Transverse colon (tissue), 4 donors: ENCODE results near the gene PIAS4. TPM values are rescaled to one million over a fixed set of nuclear protein-coding genes. Genes with fewer than 3 reads are reported as not detected.

ENCODE experiments used
- DNase-seq: peaks from one replicate; pipeline ENCODE4 v3.0.0-alpha.2; 2019
- H3K27ac ChIP-seq, 4 donors: fragments of 200-600 bp; sonication (generic); 2 replicates each; pipeline ENCODE4 v1.5.1; 2016 to 2018; ENCODE audit warnings: inconsistent platforms in 4 of 4
- H3K27me3 ChIP-seq: fragments of 200-600 bp; sonication (generic); 2 replicates; pipeline ENCODE4 v1.5.1; 2017; ENCODE audit warnings: inconsistent platforms
- H3K36me3 ChIP-seq, 4 donors: fragments of 200-600 bp; sonication (generic); 2 replicates each; pipeline ENCODE4 v1.5.1; 2017 to 2019; ENCODE audit warnings: inconsistent platforms in 4 of 4
- H3K4me1 ChIP-seq, 4 donors: fragments of 200-600 bp; sonication (generic); 2 replicates each; pipeline ENCODE4 v1.5.1; 2017 to 2020; ENCODE audit warnings: inconsistent platforms in 4 of 4
- H3K4me3 ChIP-seq, 4 donors: fragments of 200-600 bp; sonication (generic); 1 replicate in 1 of 4; 2 replicates in 3 of 4; pipeline versions ENCODE4 v1.5.1 to v1.6.1; 2017 to 2019; ENCODE audit warnings: inconsistent platforms in 4 of 4
- H3K9me3 ChIP-seq, 2 donors: fragments of 200-600 bp; sonication (generic); 2 replicates each; pipeline ENCODE4 v1.5.1; 2017 to 2019; ENCODE audit warnings: inconsistent platforms in 2 of 2
- CTCF ChIP-seq, 5 experiments: fragments of 200-600 bp in 3 of 5; fragments of 450-650 bp in 2 of 5; sonication (generic) in 3 of 5; IDR thresholded peaks; 1 replicate in 2 of 5; 2 replicates in 3 of 5; pipeline ENCODE4 v1.5.1; 2016 to 2017; ENCODE audit warnings: antibody characterized with exemption in 5 of 5, inconsistent platforms in 3 of 5, mild to moderate bottlenecking in 2 of 5, moderate library complexity in 1 of 5
- EP300 ChIP-seq: sonication (generic); formaldehyde crosslinking; IDR thresholded peaks from one replicate; pipeline ENCODE4 v1.6.1; 2017; ENCODE audit warnings: antibody characterized with exemption, low read depth
- POLR2A ChIP-seq: fragments of 450-650 bp; IDR thresholded peaks from one replicate; pipeline ENCODE4 v1.6.1; 2016; ENCODE audit warnings: antibody characterized with exemption, mild to moderate bottlenecking, moderate library complexity
- POLR2AphosphoS5 ChIP-seq, 3 donors: sonication (generic); formaldehyde crosslinking; IDR thresholded peaks; one replicate each; pipeline ENCODE4 v1.6.1; 2016; ENCODE audit warnings: antibody characterized with exemption in 3 of 3
- WGBS, 2 donors: methylation state at CpG; one replicate each; pipeline ENCODE4 v1.1.5; 2018; ENCODE audit warnings: low coverage in 1 of 2; 5-methylcytosine and 5-hydroxymethylcytosine counted together
- in situ Hi-C, 4 donors: fragments of 200-750 bp; cut with MboI; loops; one replicate each; pipeline versions ENCODE4 v1.15.0 to v1.15.1; 2017; ENCODE audit warnings: low sequenced_read_pairs in 3 of 4, low pct_ligation_motif_present in 1 of 4, low pct_unique_long_range_greater_than_20kb in 1 of 4
- intact Hi-C: fragments of 100-400 bp; cut with DNase I; formaldehyde crosslinking; loops from one replicate; pipeline ENCODE4 v1.15.1; 2023; ENCODE audit warnings: low total_unique reads
- total RNA-seq, 4 donors: library from RNA; depleted of rRNA; stranded (reverse); fragments of >200 nt; gene quantifications; one replicate each; pipeline ENCODE4 v1.1.0, GENCODE V29; 2016

PIAS4 gene
- total RNA-seq, 4 donors from 2014 or later = 15.5 to 110 (median 23.0) TPM

DNA sequence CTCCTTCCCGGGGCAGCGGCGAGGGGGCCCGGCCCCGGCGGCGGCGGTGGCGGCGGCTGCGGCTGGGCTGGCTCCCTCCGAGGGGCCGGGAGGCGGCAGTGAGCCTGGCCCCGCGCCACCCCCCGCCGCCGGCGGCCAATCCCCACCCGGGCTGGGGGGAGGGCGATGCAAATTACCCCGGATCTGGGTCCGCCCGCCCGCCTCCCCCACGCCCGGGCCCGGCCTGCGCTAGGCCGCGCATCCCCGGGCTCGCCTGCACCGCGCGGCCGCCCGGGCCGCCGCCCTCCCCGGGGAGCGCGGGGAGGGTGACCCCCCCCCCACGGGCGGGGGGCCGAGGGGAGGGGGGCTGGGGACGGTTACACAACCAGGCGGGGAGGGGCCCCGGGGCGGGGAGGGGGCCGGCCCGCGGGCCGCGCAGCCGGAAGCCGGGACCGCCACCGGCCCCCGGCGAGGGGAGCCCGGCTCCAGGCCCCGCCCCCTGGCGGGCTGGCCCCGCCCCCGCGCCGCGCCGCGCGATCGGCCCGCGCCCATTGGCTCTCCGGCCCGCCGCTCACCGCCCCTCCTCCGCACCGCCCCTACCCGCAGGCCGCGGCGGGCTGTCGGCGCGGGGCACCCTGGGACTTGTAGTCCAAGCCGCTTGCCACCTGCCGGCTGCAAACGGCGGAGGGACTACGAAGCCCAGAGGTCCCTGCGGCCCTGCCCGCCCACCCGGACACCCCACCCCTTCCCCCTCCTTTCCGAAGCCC lies 58.1 kb downstream of the PIAS4 start:
- no peaks in the 10 kb centered on the region for H3K9me3 ChIP-seq
- H3K36me3 ChIP-seq = no peaks in the 10 kb centered on the region
- TF ChIP-seq POLR2AphosphoS5 (IDR thresholded peaks at IDR 0.05) (peak in 2 of 3 donors; percentile 23 to 33), CTCF (IDR thresholded peaks at IDR 0.05) (no peak), EP300 (no peak), POLR2A (no peak)
- DNase-seq = peak; percentile 98
- peak overlapping the region in 3 of 4 donors; percentile 98 to 100 (median 99) for H3K4me3 ChIP-seq
- intact Hi-C loops (loop anchor here (5.0 kb wide), 1 partner anchor 78 kb away; the partner anchor contains the start of gene EEF2), in situ Hi-C loops (no loop called here)
- peaks cover 35 to 54% (median 47%) of the 10 kb centered on the region in 4 donors for H3K4me1 ChIP-seq
- peak overlapping the region; percentile 98 to 100 (median 100) for H3K27ac ChIP-seq
- WGBS, 2 donors = 1% methylated on average over 22 of the region's 98 CpGs; no CpG with 5 or more reads in 1 of the 2 donors
- H3K27me3 ChIP-seq = no peaks in the 10 kb centered on the region

DNA sequence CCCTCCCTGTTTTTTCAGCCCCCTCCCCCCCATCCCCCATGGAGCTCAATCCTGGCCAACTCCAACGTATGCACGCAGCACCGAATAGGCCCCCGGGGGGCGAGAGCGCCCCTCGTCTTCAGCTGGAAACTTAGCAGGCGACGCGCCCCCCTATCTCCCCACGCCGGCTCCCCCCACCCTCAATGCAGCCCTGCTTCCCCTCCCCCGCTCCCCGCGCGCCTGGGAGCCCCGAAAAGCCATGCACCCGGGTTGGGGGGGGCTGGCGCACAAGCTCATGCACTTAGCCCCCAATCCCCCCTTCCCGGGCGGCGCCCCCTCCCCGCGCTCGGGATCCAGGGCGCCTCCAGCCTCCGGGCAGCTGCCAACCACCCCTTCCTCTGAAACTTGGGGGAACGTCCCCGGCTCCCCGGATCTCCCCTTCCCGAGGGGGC lies 58.7 kb downstream of the PIAS4 start:
- H3K27me3 ChIP-seq = no peaks in the 10 kb centered on the region
- TF ChIP-seq CTCF (IDR thresholded peaks at IDR 0.05) (no peak), POLR2AphosphoS5 (IDR thresholded peaks at IDR 0.05) (no peak), POLR2A (no peak), EP300 (no peak)
- intact Hi-C loops = loop anchor here (5.0 kb wide), 1 partner anchor 79 kb away; the partner anchor contains the start of gene EEF2

DNA sequence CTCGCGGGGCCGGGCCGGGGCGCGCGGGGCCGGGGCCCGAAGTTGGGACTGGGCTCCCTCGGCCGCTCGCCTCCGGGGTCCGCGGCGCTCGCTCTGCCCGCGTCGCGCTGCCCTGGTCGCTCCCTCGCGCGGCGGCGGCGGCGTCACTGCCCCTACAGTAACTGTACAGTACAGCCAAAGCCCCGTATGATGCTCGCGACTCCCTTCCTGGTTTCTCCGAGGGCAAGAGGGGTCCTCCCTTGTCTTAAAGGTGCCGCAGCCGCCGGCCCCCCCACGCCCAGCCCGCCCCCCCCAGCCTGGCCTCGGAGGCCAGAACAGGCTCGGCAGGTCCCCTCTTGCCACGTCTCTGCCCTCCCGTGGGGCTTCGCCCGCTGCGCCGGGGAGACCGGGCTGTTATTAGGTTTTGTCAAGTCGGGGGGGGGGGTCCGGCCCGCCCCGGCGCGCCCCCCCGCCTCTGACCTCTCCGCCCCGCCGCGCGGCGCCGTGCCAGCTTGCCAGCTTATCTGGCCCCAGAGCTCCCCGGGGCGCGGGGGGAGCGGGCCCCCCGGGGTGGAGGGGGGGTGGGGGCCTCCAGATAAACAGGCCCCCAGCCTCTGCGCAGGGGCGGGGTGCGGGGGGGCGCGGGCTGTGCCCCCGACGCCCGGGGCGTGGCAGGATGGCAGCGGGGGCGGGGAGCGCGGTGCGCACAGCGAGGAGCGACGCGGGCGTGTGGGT lies 59.3 kb downstream of the PIAS4 start, which contains the start of gene ZBTB7A:
TSS of gene ZBTB7A (minus strand) at position 218 of the 714 bp plus-strand sequence. CDS start 11,667 bp downstream, outside the sequence.
- intact Hi-C loops = loop anchor here (5.0 kb wide), 1 partner anchor 80 kb away; the partner anchor contains the start of gene EEF2

More for the DNA sequence above, 58.7 kb downstream of the PIAS4 start:
- H3K36me3 ChIP-seq = no peaks in the 10 kb centered on the region
- peak; percentile 52 for DNase-seq
- peaks cover 29 to 48% (median 41%) of the 10 kb centered on the region in 4 donors for H3K4me1 ChIP-seq
- H3K9me3 ChIP-seq = no peaks in the 10 kb centered on the region
- WGBS, 2 donors = 1% methylated on average over 29 of the region's 31 CpGs; no CpG with 5 or more reads in 1 of the 2 donors
- peak overlapping the region; percentile 98 to 100 (median 100) for H3K4me3 ChIP-seq
- peak overlapping the region; percentile 98 to 100 (median 100) for H3K27ac ChIP-seq
- in situ Hi-C loops = no loop called here

More for the DNA sequence above, 59.3 kb downstream of the PIAS4 start, which contains the start of gene ZBTB7A:
- no peaks in the 10 kb centered on the region for H3K27me3 ChIP-seq
- TF ChIP-seq CTCF (IDR thresholded peaks at IDR 0.05) = no peak
- peak; percentile 65 for TF ChIP-seq POLR2A
- TF ChIP-seq POLR2AphosphoS5 (IDR thresholded peaks at IDR 0.05) = peak; percentile 73 to 93 (median 89)
- H3K9me3 ChIP-seq = no peaks in the 10 kb centered on the region
- H3K4me3 ChIP-seq = peak within 1 kb of the TSS; percentile 98 to 100 (median 100)
- peak; percentile 91 for DNase-seq
- 0% methylated on average over 5 of the region's 85 CpGs; no CpG with 5 or more reads in 1 of the 2 donors for WGBS, 2 donors
- no peaks in the 10 kb centered on the region for H3K36me3 ChIP-seq
- in situ Hi-C loops = no loop called here
- H3K4me1 ChIP-seq = peaks cover 24 to 42% (median 34%) of the 10 kb centered on the region in 4 donors
- peak within 1 kb of the TSS; percentile 98 to 100 (median 100) for H3K27ac ChIP-seq
